Umbilical cord (tissue), 2 donors: ENCODE measurements around the gene RAPGEF5. TPM values are rescaled to one million over a fixed set of nuclear protein-coding genes. Genes with fewer than 3 reads are reported as not detected.
A peak's percentile ranks its signal among the peaks of the same experiment; 100 is the strongest.

Experiments
- DNase-seq: peaks from one replicate; pipeline ENCODE4 v3.0.0-alpha.2; 2015; ENCODE audit warnings: low spot score
- total RNA-seq: library from RNA; depleted of rRNA; stranded (reverse); fragments of >200 nt; gene quantifications from one replicate; pipeline ENCODE4 v1.2.3, GENCODE V29; 2014; ENCODE audit warnings: low replicate concordance; ENCODE audit not compliant: insufficient read depth

RAPGEF5 gene
- total RNA-seq, 1 donor from 2014 or later, result 131 TPM

- DNase-seq, result peak; percentile 46
Observed at GRCh38 chr7:22219739-22220493, 137.0 kb downstream of the RAPGEF5 start.

- DNase-seq, result no peak
Observed at GRCh38 chr7:22219036-22219435, 137.9 kb downstream of the RAPGEF5 start.

- DNase-seq, result no peak
Observed at GRCh38 chr7:22216832-22217475, 140.0 kb downstream of the RAPGEF5 start.

- no peak for DNase-seq
Observed at GRCh38 chr7:22216309-22216708, 140.6 kb downstream of the RAPGEF5 start.

GRCh38 chr7:22214000-22214399 is 143.0 kb downstream of the RAPGEF5 start:
- no peak for DNase-seq

GRCh38 chr7:22213081-22213480 is 143.9 kb downstream of the RAPGEF5 start:
- DNase-seq, result no peak

- DNase-seq, result no peak
Observed at GRCh38 chr7:22210967-22211366, 146.0 kb downstream of the RAPGEF5 start.

- no peak for DNase-seq
Observed at GRCh38 chr7:22210355-22210754, 146.6 kb downstream of the RAPGEF5 start.

- no peak for DNase-seq
Observed at GRCh38 chr7:22208799-22209198, 148.2 kb downstream of the RAPGEF5 start.

GRCh38 chr7:22207724-22208225 is 149.2 kb downstream of the RAPGEF5 start:
- DNase-seq, result no peak

GRCh38 chr7:22205631-22206030 is 151.3 kb downstream of the RAPGEF5 start:
- no peak for DNase-seq

GRCh38 chr7:22204312-22204711 is 152.6 kb downstream of the RAPGEF5 start:
- DNase-seq, result peak; percentile 45

GRCh38 chr7:22202141-22202540 is 154.8 kb downstream of the RAPGEF5 start:
- DNase-seq, result no peak

GRCh38 chr7:22201186-22201880 is 155.6 kb downstream of the RAPGEF5 start:
- no peak for DNase-seq

- no peak for DNase-seq
Observed at GRCh38 chr7:22200777-22201176, 156.2 kb downstream of the RAPGEF5 start.

GRCh38 chr7:22200238-22200637 is 156.7 kb downstream of the RAPGEF5 start:
- DNase-seq, result no peak

GRCh38 chr7:22197376-22197775 is 159.6 kb downstream of the RAPGEF5 start:
- no peak for DNase-seq

- DNase-seq, result no peak
Observed at GRCh38 chr7:22196429-22196828, 160.5 kb downstream of the RAPGEF5 start.

GRCh38 chr7:22195397-22196172 is 161.4 kb downstream of the RAPGEF5 start:
- no peak for DNase-seq

GRCh38 chr7:22194658-22195273 is 162.2 kb downstream of the RAPGEF5 start:
- no peak for DNase-seq

- peak; percentile 77 for DNase-seq
Observed at GRCh38 chr7:22193450-22193983, 163.4 kb downstream of the RAPGEF5 start.
